Hepatocyte (in vitro differentiated cells): ENCODE results near the gene C1QC. TPM values are rescaled to one million over a fixed set of nuclear protein-coding genes. Genes with fewer than 3 reads are reported as not detected.

Source experiments
- DNase-seq: peaks from one replicate; pipeline ENCODE4 v3.0.0-alpha.2; 2016; ENCODE audit warnings: low spot score
- H2AFZ ChIP-seq: fragments of 200-600 bp; sonication (generic); 2 replicates; pipeline ENCODE4 v1.6.0; 2016; ENCODE audit warnings: antibody characterized with exemption, mild to moderate bottlenecking
- H3K27ac ChIP-seq: fragments of 200-600 bp; sonication (generic); 2 replicates; pipeline ENCODE4 v1.5.1; 2016; ENCODE audit warnings: mild to moderate bottlenecking
- H3K27me3 ChIP-seq: fragments of 200-600 bp; sonication (generic); 2 replicates; pipeline ENCODE4 v1.6.1; 2016
- H3K36me3 ChIP-seq: fragments of 200-600 bp; sonication (generic); replicated peaks from 2 replicates; pipeline ENCODE4 v1.5.1; 2016; ENCODE audit warnings: low read depth; ENCODE audit not compliant: insufficient read depth
- H3K4me1 ChIP-seq: fragments of 200-600 bp; sonication (generic); 2 replicates; pipeline ENCODE4 v1.5.1; 2016; ENCODE audit warnings: mild to moderate bottlenecking, moderate library complexity; ENCODE audit not compliant: insufficient read depth
- H3K4me2 ChIP-seq: fragments of 200-600 bp; sonication (generic); 2 replicates; pipeline ENCODE4 v1.6.0; 2016
- H3K4me3 ChIP-seq: fragments of 200-600 bp; sonication (generic); 2 replicates; pipeline ENCODE4 v1.5.1; 2016; ENCODE audit warnings: mild to moderate bottlenecking
- H3K79me2 ChIP-seq: fragments of 200-600 bp; sonication (generic); 2 replicates; pipeline ENCODE4 v1.6.0; 2017; ENCODE audit warnings: mild to moderate bottlenecking
- H3K9me2 ChIP-seq: fragments of 200-600 bp; sonication (generic); replicated peaks from 2 replicates; pipeline ENCODE4 v1.6.0; 2017; ENCODE audit warnings: mild to moderate bottlenecking; ENCODE audit not compliant: insufficient read depth
- H3K9me3 ChIP-seq: fragments of 200-600 bp; sonication (generic); 2 replicates; pipeline ENCODE4 v1.5.1; 2016; ENCODE audit warnings: low read depth, mild to moderate bottlenecking
- H4K20me1 ChIP-seq: fragments of 200-600 bp; sonication (generic); 2 replicates; pipeline ENCODE4 v1.6.0; 2016; ENCODE audit warnings: mild to moderate bottlenecking; ENCODE audit not compliant: insufficient read depth, poor library complexity, severe bottlenecking
- EZH2 ChIP-seq: fragments of 200-600 bp; sonication (generic); IDR thresholded peaks from 2 replicates; pipeline ENCODE4 v1.6.1; 2016; ENCODE audit warnings: antibody characterized with exemption, mild to moderate bottlenecking, borderline replicate concordance
- EZH2phosphoT487 ChIP-seq: fragments of 200-600 bp; sonication (generic); IDR thresholded peaks from one replicate; pipeline ENCODE4 v1.6.1; 2018; ENCODE audit warnings: antibody characterized with exemption, mild to moderate bottlenecking, low read depth, moderate library complexity; ENCODE audit not compliant: unreplicated experiment, severe bottlenecking
- WGBS: methylation state at CpG from one replicate; pipeline ENCODE4 v1.1.6; 2016; ENCODE audit warnings: low lambda C conversion rate; ENCODE audit errors: missing lambda C conversion rate; 5-methylcytosine and 5-hydroxymethylcytosine counted together
- polyA plus RNA-seq: library from polyadenylated mRNA; unstranded; fragments of >200 nt; fragmentation: Nextera tagmentation; extraction: Ambion mirVana; gene quantifications from 2 replicates; pipeline ENCODE4 v1.2.1, GENCODE V29; 2016
- total RNA-seq: library from RNA; depleted of rRNA; stranded (reverse); fragments of >200 nt; gene quantifications from 2 replicates; pipeline ENCODE4 v1.2.3, GENCODE V29; 2014
- TF ChIP-seq, protein P1 (sequence below): fragments of 200-600 bp; sonication (generic); IDR thresholded peaks from 2 replicates; pipeline ENCODE4 v1.5.1; 2016; ENCODE audit warnings: antibody characterized with exemption, mild to moderate bottlenecking; ENCODE audit not compliant: poor library complexity

Gene C1QC
- total and polyA plus RNA-seq, 2 experiments from 2014 or later, result 4.1 to 9.2 TPM

- Histone ChIP-seq H3K27me3 (peaks cover 37% of the 10 kb centered on the region), H3K4me2 (no peak overlapping the region), H2AFZ (no peak overlapping the region), H3K9me2 (no peaks in the 10 kb centered on the region), H4K20me1 (no peaks in the 10 kb centered on the region), H3K4me3 (no peak overlapping the region), H3K9me3 (no peaks in the 10 kb centered on the region), H3K36me3 (no peaks in the 10 kb centered on the region), H3K27ac (no peak overlapping the region), H3K79me2 (no peaks in the 10 kb centered on the region), H3K4me1 (no peaks in the 10 kb centered on the region)
- DNase-seq, result no peak
- 76% methylated on average over 2 of the region's 2 CpGs for whole genome bisulfite sequencing
- no peak for TF ChIP-seq EZH2
- TF ChIP-seq, protein P1, sequence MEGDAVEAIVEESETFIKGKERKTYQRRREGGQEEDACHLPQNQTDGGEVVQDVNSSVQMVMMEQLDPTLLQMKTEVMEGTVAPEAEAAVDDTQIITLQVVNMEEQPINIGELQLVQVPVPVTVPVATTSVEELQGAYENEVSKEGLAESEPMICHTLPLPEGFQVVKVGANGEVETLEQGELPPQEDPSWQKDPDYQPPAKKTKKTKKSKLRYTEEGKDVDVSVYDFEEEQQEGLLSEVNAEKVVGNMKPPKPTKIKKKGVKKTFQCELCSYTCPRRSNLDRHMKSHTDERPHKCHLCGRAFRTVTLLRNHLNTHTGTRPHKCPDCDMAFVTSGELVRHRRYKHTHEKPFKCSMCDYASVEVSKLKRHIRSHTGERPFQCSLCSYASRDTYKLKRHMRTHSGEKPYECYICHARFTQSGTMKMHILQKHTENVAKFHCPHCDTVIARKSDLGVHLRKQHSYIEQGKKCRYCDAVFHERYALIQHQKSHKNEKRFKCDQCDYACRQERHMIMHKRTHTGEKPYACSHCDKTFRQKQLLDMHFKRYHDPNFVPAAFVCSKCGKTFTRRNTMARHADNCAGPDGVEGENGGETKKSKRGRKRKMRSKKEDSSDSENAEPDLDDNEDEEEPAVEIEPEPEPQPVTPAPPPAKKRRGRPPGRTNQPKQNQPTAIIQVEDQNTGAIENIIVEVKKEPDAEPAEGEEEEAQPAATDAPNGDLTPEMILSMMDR, result no peak
- no peak for TF ChIP-seq EZH2phosphoT487
Measured at GRCh38 chr1:22615886-22616285, 27.5 kb upstream of the C1QC start.

- no peaks in the 10 kb centered on the region for H3K79me2 ChIP-seq
- TF ChIP-seq EZH2, result no peak
- TF ChIP-seq EZH2phosphoT487, result no peak
- TF ChIP-seq, protein P1, result no peak
- H3K4me1 ChIP-seq, result no peaks in the 10 kb centered on the region
- H3K36me3 ChIP-seq, result no peaks in the 10 kb centered on the region
- WGBS, result 69% methylated on average over 11 of the region's 11 CpGs
- no peak overlapping the region for H3K4me2 ChIP-seq
- H2AFZ ChIP-seq, result no peak overlapping the region
- no peak overlapping the region for H3K4me3 ChIP-seq
- H3K9me3 ChIP-seq, result no peaks in the 10 kb centered on the region
- H4K20me1 ChIP-seq, result no peaks in the 10 kb centered on the region
- DNase-seq, result no peak
- no peak overlapping the region for H3K27ac ChIP-seq
- H3K9me2 ChIP-seq, result no peaks in the 10 kb centered on the region
- H3K27me3 ChIP-seq, result peaks cover 37% of the 10 kb centered on the region
Measured at GRCh38 chr1:22616571-22616970, 26.9 kb upstream of the C1QC start.

- H3K27me3 ChIP-seq, result peaks cover 31% of the 10 kb centered on the region
- TF ChIP-seq, protein P1, result no peak
- TF ChIP-seq EZH2phosphoT487 (no peak), EZH2 (no peak)
- H3K4me2 ChIP-seq, result no peak overlapping the region
- H3K9me3 ChIP-seq, result no peaks in the 10 kb centered on the region
- H3K9me2 ChIP-seq, result no peaks in the 10 kb centered on the region
- H3K27ac ChIP-seq, result no peak overlapping the region
- DNase-seq, result no peak
- no peaks in the 10 kb centered on the region for H3K79me2 ChIP-seq
- H3K36me3 ChIP-seq, result no peaks in the 10 kb centered on the region
- H3K4me3 ChIP-seq, result no peak overlapping the region
- H4K20me1 ChIP-seq, result no peaks in the 10 kb centered on the region
- no peaks in the 10 kb centered on the region for H3K4me1 ChIP-seq
- WGBS, result 52% methylated on average over 16 of the region's 16 CpGs
- H2AFZ ChIP-seq, result no peak overlapping the region
Measured at GRCh38 chr1:22618056-22618455, 25.4 kb upstream of the C1QC start.

GRCh38 chr1:22619252-22619651 lies 24.2 kb upstream of the C1QC start:
- Histone ChIP-seq H3K4me3 (no peak overlapping the region), H4K20me1 (no peaks in the 10 kb centered on the region), H3K9me2 (no peaks in the 10 kb centered on the region), H3K27me3 (peaks cover 28% of the 10 kb centered on the region), H2AFZ (no peak overlapping the region), H3K9me3 (no peaks in the 10 kb centered on the region), H3K79me2 (no peaks in the 10 kb centered on the region), H3K36me3 (no peaks in the 10 kb centered on the region), H3K4me1 (no peaks in the 10 kb centered on the region), H3K27ac (no peak overlapping the region), H3K4me2 (no peak overlapping the region)
- DNase-seq, result no peak
- TF ChIP-seq, protein P1, result no peak
- TF ChIP-seq EZH2phosphoT487 (no peak), EZH2 (no peak)
- 86% methylated on average over 7 of the region's 7 CpGs for WGBS
